GM21717 (cell line): Measurements from ENCODE around the gene FXR2.
"Not testable (repeated sequence)": the region's sequence is repeated elsewhere in the genome, so short reads cannot be mapped to it uniquely, and the experiment has no call there.

Experiments
- ATAC-seq: cut with Tn5 transposase; IDR thresholded peaks from one replicate; pipeline ENCODE4 v1.9.1; 2021; ENCODE audit warnings: mild to moderate bottlenecking, moderate library complexity; ENCODE audit not compliant: unreplicated experiment

FXR2 gene

DNA sequence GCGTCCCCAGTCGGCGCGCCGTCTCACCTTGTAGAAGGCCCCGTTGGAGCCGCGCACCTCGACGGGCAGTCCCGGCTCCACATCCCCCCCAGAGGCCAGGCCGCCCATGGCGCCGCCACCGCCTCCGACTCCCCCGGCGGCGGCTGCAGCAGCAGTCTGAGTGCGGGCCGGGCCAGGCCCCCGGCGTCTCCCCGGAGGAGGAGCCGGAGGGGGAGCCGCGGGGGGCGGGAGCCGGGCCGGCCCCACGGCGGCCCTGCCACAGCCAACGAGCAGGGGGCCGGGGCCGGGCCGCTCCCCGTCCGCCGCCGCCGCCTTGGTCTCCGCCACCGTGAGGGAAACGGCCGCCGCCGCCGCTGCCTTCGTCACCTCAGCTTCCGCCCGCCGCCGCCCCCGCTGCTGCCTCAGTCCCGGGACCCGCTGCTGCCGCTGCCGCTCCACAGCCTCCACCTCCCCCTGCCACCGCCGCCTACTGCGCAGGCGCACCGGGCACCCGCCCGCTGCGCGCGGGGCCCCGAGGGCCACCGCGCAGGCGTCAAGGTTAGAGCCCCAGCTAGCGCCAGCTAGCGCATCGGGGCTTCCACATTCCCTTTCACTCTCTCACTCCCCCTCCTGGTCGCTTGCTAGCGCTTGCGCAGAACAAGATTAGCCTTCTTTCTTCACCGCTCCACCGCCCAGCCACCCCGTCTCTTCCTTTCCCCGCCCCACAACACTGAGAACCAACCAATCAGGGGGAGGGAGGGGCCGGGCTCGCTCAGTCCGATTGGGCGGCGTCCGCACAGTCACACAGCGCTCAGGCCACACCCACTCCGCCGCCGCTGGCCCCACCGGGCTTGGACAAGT lies at the start of gene FXR2:
FXR2 (minus strand) TSS at position 473 of the 840 bp plus-strand sequence; CDS start at position 108, 365 bp downstream.
- peak; percentile 65 for ATAC-seq

DNA sequence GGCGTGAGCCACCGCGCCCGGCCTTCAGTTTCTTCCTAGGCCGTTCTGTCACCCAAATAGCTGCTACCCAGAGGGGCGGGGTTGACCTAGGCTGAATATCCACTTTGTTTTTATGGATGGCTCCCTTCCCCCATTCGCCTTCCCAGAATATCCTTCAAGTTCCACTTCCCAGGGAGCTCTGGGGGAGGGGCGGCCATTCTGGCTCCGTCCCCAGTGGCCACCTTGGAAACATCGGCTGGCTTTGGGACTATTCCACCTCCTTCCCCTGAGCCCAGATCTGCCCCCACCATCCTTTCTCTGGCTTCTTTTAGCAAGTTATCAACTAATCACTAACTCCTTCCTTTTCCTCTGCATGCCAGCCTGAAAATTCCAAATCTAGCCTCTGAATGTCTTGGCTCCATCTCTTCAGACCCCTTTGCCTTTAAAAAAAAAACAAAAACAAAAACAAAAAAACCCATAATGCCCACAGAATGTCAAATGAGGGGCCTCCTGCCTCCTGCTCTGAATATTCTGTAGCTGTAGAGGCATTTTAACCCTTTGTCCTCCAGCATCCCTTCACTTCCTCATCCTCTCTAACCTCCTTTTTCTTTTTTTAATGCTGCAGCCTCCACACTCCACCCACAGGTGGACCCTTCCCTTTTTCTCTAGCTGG lies 42.4 kb upstream of the FXR2 start:
- ATAC-seq = no peak

DNA sequence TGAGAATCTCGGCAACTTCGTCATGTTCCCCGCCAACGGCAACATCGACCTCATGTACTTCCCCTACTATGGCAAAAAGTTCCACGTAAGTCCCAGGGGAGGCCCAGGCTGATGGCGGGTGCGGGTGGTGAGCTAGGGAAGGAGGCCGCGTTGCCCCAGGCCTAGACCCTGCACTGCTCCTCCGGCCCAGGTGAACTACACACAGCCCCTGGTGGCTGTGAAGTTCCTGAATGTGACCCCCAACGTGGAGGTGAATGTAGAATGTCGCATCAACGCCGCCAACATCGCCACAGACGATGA lies 40.8 kb upstream of the FXR2 start:
- ATAC-seq = no peak

DNA sequence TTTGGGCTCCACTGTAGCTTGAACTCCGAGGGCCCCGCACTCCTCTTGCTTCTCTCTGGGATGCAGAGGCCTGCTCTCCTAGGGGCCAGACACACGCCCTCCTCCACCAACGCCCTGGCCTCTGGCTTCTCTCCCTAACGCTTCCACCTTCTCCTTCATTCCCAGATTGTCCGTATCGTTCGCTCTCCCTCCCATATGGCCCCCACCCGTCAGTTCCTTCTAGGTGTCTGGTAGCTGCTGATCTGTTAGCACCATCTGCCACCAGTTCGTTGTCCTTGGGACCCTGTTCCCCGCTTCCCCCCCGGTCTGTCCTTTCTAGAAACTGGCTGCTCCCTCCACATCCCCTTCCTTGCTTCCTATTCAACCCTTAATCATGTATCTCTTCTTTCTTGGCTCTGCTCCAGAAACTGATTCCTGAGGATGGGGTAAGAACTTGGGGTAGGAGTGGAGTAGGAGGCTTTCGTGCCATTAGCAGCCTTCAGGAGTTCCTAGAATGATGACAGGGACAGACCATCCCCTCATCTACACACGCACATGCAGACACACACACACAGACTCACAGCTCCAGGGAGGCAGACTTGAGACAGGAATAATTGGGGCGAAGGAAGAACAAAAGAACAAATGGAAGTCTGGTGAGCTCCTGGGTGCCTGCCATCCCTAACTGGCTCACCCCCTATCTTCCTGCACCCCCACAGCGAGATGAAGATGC lies 40.3 kb upstream of the FXR2 start:
- ATAC-seq = no peak

DNA sequence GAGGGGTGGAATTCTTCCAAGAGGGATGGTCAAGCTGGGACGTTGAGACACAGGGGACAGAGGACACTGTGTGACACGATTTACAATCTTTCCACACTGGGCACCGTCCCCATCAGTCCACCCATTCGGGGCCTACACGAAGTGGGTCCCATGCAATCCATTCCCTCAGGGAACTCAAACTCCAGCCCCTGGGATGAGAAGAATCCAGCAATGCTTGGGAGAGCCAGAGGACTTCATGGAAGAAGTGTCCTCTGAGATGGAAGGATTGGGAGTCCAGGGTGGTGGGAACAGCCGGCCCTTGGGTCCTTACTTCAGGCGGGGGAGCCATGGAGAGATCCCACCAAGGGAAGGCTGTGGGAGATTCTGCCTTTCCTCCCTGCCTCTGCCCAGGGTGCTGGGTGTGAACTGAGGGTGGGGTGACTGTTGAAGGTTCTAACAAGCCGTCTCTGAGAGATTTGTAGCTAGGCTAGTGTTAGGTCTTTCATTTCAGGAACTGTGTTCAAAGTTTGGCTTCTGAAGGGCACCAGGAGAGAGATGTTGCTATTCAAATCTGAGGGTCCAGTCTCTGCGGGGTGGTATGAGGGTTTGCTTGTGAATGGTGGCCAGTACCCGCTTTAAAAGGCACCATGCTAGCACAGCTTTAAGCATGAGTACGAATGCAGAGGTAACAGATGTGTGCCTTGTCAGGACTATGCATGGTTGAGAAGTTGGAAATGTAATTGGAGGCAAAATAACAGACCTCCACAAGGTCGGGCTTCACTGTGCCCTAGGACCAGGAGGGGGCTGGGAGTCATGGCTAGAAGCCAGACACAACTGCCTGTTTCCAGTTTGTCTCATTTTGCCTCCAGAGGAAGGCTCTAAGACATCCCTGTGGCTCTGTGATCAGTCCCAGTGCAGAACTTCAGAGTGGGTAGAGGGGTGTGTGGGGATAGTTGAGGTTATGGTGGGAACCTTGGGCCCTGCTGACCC lies 38.0 kb upstream of the FXR2 start:
- no peak for ATAC-seq

DNA sequence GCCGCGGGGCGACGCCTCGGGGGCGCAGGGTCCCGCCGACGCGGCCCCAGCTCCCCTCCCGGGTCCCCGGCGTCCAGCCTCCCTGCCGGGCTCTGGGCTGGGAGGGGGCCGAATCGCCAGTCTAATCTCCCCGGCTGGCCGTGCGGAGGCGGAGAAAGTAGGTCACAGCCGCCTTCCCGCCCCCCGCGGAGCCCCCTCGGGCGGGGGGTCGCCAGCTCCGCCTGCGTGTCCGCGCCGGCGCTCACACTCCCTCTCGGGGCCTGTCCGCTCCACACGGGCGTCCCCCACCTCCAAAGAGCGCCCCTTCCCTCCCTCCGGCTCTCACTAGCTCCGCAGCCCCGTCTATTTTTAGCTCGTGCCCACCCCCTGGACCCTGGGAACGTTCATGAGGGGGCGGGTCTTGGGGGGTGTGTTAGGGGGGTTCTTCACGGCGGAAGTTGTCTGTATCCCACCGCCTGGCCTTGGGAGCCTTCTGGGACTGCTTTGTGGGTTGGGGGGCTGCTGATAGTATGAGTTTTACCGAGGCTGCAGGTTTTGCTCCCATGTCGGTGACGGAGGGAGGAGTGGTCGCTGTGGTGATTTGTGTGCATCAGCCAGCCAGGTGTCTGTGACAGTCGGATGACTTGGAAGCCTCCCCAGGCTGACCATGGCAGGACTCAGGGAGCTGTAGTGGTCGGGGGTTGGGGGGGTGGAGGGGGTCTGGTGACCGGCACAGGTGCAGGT lies 37.1 kb upstream of the FXR2 start:
- no peak for ATAC-seq

DNA sequence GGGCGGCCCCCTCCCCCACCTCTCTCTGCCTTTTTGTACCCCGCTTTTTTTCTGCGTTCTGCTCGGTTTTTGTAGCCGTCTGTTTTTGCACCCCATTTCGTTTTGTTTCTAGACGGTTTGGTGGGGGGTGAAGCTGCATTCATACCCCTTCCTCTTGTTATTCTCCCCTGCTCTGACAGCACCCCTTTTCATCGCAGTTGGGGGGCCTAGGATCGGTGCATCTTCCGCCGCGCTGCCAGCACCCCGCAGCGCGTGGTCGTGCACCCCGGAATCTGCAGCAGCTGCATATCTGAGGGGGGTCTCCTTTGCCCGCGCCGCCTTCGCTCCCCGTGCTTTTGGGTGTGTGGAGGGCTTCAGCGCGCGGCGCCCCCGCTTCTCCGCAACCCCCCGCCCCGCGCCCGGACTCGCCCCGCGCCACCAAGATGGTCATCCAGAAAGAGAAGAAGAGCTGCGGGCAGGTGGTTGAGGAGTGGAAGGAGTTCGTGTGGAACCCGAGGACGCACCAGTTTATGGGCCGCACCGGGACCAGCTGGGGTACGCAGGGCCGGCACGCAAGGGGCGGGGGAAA lies 36.5 kb upstream of the FXR2 start:
- no peak for ATAC-seq

DNA sequence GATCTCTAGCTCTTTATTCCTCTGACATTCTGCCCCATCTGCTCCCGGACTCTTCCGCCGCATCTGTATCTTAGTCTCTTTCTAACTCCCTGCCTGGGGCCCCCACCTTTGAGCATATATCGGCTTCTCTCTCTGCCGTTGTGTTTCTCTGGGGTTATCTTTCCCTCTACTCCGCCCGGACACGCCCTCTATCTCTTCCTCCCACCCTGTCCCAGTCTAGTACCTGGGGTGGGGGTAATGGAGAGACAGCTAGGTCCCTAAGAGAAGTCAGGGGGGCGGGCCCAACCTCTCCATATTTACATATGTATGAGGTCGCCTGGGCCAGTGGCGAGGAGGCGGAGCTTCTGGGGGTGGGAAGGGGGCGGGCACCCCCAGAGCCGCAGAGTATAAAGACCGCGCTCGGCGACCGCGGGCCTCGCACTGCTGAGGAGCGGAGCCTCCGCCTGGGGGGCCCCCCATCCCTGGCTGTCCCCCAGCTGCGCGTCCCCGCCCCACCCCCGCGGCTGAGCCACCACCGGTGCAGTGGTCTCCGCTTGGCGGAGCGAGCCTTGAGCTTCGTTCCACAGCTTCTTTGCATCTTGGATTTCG lies 35.9 kb upstream of the FXR2 start, which contains the start of gene ATP1B2:
ATP1B2 (plus strand) TSS at position 418 of the 588 bp plus-strand sequence. CDS start 593 bp downstream, outside the sequence.
- no peak for ATAC-seq

DNA sequence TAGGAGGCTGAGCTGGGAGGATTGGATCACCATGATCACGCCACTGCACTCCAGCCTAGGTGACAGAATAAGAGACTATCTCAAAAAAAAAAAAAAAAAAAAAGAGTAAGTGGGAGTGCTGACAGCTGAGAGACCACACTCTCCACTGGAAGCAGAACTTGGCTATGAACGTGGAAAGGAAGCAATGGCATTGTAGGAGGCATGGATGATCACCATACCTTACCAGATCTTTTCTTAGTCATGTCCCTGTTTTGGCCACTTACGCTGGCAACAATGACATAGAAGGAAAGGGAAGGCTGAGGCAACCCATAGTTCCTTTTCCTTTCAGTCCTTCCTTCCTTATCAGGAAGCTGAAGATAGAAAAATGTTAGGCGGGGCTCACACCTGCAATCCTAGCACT lies 32.3 kb upstream of the FXR2 start:
- no peak for ATAC-seq

DNA sequence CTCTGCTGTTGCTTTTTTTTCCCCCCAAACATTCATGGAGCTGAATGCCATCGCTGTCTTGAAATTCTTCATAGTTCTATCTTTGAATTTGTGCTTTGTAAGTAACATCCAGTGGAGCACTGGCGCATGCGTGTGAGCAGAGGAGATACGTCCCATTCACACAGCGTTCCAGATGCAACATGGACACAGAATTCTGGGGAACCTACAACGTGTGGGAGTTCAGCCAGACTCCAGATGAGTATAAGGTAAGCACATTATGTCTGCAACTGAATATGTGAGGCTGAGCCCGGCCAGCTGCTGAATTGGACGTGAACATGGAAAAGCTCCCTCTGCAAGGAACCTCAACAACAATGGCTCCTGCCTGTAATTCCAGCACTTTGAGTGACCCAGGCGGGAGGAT lies 31.8 kb upstream of the FXR2 start:
- ATAC-seq = no peak

DNA sequence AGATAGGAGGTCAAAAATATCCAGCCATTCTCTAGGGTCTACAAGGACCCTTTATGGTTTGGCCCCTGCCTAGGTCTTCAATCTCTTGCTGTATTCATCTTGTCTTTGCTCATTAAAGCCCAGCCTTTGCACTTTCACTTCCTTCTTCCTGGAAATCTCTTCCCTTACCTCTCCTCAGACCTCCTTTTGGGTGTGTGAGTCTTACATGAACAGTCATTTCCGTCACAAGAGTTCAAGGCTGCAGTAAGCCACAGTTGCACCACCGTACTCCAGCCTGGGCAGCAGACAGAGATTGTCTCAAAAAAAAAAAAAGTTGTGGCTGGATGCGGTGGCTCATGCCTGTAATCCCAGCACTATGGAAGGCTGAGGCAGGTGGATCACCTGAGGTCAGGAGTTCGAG lies 30.1 kb upstream of the FXR2 start:
- no peak for ATAC-seq

DNA sequence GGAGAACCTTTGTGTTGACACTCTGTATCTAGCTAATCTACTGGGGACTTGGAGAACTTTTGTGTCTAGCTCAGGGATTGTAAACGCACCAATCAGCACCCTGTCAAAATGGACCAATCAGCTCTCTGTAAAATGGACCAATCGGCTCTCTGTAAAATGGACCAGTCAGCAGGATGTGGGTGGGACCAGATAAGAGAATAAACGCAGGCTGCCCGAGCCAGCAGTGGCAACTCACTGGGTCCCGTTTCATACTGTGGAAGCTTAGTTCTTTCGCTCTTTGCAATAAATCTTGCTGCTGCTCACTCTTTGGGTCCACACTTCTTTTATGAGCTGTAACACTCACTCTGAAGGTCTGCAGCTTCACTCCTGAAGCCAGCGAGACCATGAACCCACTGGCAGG lies 26.9 kb upstream of the FXR2 start:
- not testable (repeated sequence) for ATAC-seq

DNA sequence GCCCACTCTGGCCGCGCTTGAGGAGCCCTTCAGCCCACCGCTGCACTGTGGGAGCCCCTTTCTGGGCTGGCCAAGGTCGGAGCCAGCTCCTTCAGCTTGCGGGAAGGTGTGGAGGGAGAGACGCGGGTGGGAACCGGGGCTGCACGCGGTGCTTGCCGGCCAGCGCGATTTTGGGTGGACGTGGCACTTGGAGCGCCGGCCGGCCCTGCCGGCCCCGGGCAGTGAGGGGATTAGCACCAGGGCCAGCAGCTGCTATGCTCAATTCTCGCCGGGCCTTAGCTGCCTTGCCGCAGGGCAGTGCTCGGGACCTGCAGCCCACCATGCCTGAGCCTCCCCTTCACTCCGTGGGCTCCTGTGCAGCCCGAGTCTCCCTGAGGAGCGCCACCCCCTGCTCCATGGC lies 26.1 kb upstream of the FXR2 start:
- no peak for ATAC-seq

DNA sequence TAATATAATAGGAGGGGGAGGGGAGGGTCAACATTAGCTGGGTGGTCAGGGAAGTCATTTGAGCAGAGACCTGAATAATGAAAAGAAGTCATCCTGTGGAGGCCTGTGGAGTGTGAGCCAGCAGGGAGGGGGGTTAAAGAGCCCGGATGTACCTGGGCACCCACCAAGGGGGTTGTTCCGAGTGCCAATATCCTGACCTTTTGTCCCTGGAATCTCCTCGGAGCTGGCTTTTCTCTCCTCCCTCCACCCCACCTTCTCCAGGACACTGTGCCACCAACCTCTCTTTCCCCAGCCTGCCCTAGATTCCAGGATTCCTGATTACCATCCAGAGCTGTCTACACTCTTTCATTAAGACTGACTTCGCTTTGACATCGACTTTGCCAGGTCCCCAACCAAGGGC lies 21.5 kb upstream of the FXR2 start:
- no peak for ATAC-seq

DNA sequence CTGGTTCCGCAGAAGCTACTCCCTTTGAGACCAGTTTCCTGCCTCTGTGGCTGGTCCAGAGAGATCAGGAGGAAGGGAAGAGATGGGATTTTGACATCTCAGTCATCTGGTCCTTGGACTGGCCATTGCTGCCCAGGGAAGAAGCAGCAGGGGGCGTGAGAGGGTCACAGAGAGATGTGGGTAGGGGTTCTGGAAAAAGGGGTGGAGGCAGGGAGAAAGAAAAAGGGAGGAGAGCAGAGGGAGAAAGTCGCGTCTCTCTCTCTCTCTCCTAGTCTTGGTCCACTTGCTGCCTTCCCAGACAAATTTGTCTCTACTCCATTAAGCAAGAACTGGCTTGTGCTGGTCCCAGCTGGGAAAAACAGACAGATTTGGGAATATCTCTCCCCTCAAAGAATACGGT lies 19.7 kb upstream of the FXR2 start:
- no peak for ATAC-seq

DNA sequence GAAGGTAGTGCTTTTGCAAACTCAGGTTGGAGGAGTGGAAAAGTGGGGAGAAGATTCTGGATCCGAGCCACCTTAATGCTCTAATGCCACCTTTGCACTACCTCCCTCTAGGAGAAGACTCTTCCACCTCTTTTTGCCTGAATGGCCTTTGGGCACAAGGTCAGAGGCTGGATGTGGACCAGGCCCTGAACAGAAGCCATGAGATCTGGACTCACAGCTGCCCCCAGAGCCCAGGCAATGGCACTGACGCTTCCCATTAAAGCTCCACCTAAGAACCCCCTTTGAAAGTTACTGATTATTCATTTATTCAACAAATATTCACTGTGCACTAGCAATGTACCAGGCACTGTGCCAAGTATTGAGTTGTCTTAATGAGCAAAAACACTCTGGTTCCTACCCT lies 18.4 kb upstream of the FXR2 start:
- no peak for ATAC-seq

DNA sequence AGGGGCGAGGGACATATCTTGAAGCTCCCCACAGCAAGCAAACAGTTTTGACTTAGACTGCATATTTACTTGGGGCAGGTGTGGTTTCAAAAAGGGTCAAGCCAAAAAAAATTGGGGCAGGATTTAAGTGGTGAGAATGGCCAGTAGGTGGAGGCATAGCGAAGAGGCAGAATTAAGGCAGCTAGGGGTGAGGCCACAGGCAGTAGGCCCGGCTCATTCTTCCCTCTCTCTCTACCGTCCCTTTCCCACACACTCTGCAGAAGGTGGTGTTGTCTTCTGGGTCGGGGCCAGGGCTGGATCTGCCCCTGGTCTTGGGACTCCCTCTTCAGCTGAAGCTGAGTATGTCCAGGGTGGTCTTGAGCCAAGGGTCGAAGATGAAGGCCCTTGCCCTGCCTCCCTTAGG lies 17.8 kb upstream of the FXR2 start:
- no peak for ATAC-seq

DNA sequence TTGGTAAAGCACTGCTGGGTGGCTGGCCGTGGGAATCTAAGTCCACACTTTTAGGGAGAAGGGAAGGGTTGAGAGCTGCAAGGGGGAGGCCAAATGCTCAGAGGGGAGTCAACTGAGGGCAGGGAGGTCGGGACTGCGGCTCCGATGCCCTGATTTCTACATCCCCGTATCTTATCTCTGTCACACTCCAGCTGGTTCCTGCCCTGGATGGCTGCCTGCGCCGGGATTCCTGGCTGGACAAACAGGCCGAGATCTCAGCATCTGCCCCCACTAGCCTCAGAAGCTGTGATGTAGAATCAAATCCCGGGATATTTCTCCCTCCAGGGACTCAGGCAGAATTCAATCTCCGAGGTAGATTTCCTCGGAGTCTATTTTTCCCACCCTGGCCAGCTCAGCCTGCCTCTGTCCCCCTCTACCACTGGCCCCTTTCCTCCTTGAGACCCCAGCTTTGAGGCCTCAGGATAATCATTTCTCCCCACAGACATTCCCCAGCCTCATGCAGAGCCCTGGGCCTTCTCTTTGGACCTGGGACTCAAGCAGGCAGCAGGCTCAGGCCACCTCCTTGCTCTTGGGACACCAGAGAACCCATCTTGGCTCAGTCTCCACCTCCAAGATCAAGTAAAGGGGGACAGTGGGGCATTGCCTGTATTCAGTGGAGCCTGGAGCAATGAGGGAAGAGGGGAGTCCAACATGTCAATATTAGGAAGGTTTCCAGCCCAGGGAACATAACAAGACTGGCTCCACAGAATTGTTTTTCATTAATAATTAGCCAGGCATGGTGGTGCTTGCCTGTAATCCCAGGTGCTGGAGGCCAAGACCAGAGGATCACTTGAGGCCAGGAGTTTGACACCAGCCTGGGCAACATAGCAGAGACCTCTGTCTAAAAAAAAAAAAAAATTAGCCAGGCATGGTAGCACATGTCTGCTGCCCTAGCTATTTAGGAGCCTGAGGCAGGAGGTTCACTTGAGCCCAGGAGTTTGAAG lies 17.0 kb upstream of the FXR2 start:
- ATAC-seq = no peak
